ENCODE measurements around the gene C19orf81.

C19orf81 gene

DNA sequence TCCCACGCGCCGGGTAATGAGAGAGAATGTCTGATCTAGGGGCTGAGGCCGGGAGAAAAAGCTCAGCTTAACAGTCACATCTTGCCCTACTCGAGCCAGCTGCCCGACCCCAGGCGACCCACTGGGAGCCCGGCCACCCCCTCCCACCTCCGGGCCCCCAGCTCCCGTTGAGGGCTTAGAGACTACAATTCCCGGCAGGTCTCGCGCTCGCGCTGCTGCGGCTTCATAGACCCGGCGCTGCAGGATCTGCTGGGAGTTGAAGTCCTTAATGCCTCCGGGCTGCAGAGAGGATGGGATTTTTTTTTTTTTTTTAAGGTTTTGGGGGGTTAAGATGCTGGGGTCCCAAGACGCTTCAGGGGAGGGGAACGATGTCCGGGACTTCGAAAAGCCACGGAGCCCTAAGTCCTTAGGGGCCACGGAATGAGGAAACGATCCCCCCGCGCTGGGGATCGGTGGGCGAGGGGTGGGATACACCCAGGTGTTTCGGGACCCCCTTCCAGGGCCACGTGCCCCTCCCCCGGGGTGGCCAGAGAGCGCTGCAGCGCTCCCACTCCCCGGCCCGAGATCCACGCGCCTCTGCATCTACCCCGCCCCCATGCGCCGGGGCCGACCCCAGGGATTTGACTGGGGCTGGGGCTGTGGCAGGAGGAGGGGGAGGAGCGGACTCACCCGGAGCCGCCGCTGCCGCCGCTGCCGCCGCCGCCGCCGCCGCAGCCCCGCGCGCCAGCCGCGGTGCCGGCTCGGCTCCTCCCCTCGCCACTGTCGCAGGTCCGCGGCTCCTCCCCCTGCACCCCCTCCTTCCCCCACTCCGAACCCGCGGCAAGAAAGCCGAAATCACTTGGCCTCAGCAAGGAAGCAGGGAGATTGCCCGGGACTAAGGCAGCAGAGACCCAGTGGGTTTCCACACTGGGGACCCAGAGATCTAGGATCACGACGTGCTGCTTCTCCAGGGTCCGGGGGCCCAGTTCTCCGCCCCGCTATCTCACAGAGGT lies 9.8 kb upstream of the C19orf81 start, which contains the start of gene SYT3:
TSS of gene SYT3 (minus strand) at position 761 of the 992 bp plus-strand sequence. CDS start 2,470 bp downstream, outside the sequence.
- H3K27ac ChIP-seq (ENCODE audit: low read depth, low read length, poor library complexity, severe bottlenecking) = no peak within 1 kb of the TSS

GRCh38 chr19:50640368-50640767 lies 8.9 kb upstream of the C19orf81 start:
- Histone ChIP-seq H3K9me2 (ENCODE audit: low read depth, low read length) (no peaks in the 10 kb centered on the region), H3K9me3 (ENCODE audit: low read length) (no peaks in the 10 kb centered on the region), H3K4me1 (ENCODE audit: insufficient read depth, low read length, severe bottlenecking) (no peaks in the 10 kb centered on the region), H3K9ac (ENCODE audit: low read length) (no peak overlapping the region), H4K20me1 (ENCODE audit: insufficient read depth, low read length) (no peaks in the 10 kb centered on the region), H3K4me3 (ENCODE audit: low read depth, low read length, poor library complexity, severe bottlenecking) (no peak overlapping the region), H3K4me2 (ENCODE audit: low read length) (no peak overlapping the region), H3K27me3 (ENCODE audit: insufficient read depth, low read length) (no peaks in the 10 kb centered on the region; the same call in 1 of the 2 replicates), H3K79me2 (ENCODE audit: insufficient read depth, low read length) (no peaks in the 10 kb centered on the region), H2AFZ (ENCODE audit: low read length) (no peak overlapping the region), H3K27ac (ENCODE audit: low read depth, low read length, poor library complexity, severe bottlenecking) (no peak overlapping the region), H3K36me3 (ENCODE audit: insufficient read depth, low read length) (no peaks in the 10 kb centered on the region), H3F3A (ENCODE audit: insufficient read depth, low read length) (no peaks in the 10 kb centered on the region)
- TF ChIP-seq, protein P1, sequence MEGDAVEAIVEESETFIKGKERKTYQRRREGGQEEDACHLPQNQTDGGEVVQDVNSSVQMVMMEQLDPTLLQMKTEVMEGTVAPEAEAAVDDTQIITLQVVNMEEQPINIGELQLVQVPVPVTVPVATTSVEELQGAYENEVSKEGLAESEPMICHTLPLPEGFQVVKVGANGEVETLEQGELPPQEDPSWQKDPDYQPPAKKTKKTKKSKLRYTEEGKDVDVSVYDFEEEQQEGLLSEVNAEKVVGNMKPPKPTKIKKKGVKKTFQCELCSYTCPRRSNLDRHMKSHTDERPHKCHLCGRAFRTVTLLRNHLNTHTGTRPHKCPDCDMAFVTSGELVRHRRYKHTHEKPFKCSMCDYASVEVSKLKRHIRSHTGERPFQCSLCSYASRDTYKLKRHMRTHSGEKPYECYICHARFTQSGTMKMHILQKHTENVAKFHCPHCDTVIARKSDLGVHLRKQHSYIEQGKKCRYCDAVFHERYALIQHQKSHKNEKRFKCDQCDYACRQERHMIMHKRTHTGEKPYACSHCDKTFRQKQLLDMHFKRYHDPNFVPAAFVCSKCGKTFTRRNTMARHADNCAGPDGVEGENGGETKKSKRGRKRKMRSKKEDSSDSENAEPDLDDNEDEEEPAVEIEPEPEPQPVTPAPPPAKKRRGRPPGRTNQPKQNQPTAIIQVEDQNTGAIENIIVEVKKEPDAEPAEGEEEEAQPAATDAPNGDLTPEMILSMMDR (IDR thresholded peaks at IDR 0.05; ENCODE audit: low read length) = no peak
- no peak for TF ChIP-seq EZH2 (IDR thresholded peaks at IDR 0.05; ENCODE audit: borderline replicate concordance, low read length)

More for the DNA sequence above, 9.8 kb upstream of the C19orf81 start, which contains the start of gene SYT3:
- H3K79me2 ChIP-seq (ENCODE audit: insufficient read depth, low read length) = no peaks in the 10 kb centered on the region
- H2AFZ ChIP-seq (ENCODE audit: low read length) = no peak within 1 kb of the TSS
- H3F3A ChIP-seq (ENCODE audit: insufficient read depth, low read length) = no peaks in the 10 kb centered on the region
- TF ChIP-seq EZH2 (IDR thresholded peaks at IDR 0.05; ENCODE audit: borderline replicate concordance, low read length) = no peak
- TF ChIP-seq, protein P1 (IDR thresholded peaks at IDR 0.05; ENCODE audit: low read length) = no peak
- H3K4me2 ChIP-seq (ENCODE audit: low read length) = no peak within 1 kb of the TSS
- no peaks in the 10 kb centered on the region for H4K20me1 ChIP-seq (ENCODE audit: insufficient read depth, low read length)
- no peaks in the 10 kb centered on the region; the same call in 1 of the 2 replicates for H3K27me3 ChIP-seq (ENCODE audit: insufficient read depth, low read length)
- H3K4me3 ChIP-seq (ENCODE audit: low read depth, low read length, poor library complexity, severe bottlenecking) = no peak within 1 kb of the TSS
- H3K4me1 ChIP-seq (ENCODE audit: insufficient read depth, low read length, severe bottlenecking) = no peaks in the 10 kb centered on the region
- H3K9me3 ChIP-seq (ENCODE audit: low read length) = no peaks in the 10 kb centered on the region
- no peak within 1 kb of the TSS for H3K9ac ChIP-seq (ENCODE audit: low read length)
- no peaks in the 10 kb centered on the region for H3K9me2 ChIP-seq (ENCODE audit: low read depth, low read length)
- no peaks in the 10 kb centered on the region for H3K36me3 ChIP-seq (ENCODE audit: insufficient read depth, low read length)

- Histone ChIP-seq H3K4me2 (ENCODE audit: low read length) (no peak overlapping the region), H3K9ac (ENCODE audit: low read length) (no peak overlapping the region), H3K27ac (ENCODE audit: low read depth, low read length, poor library complexity, severe bottlenecking) (no peak overlapping the region), H4K20me1 (ENCODE audit: insufficient read depth, low read length) (no peaks in the 10 kb centered on the region), H3K27me3 (ENCODE audit: insufficient read depth, low read length) (no peaks in the 10 kb centered on the region; the same call in 1 of the 2 replicates), H2AFZ (ENCODE audit: low read length) (no peak overlapping the region), H3K4me1 (ENCODE audit: insufficient read depth, low read length, severe bottlenecking) (no peaks in the 10 kb centered on the region), H3K36me3 (ENCODE audit: insufficient read depth, low read length) (no peaks in the 10 kb centered on the region), H3K4me3 (ENCODE audit: low read depth, low read length, poor library complexity, severe bottlenecking) (no peak overlapping the region), H3K9me3 (ENCODE audit: low read length) (no peaks in the 10 kb centered on the region), H3K9me2 (ENCODE audit: low read depth, low read length) (no peaks in the 10 kb centered on the region), H3K79me2 (ENCODE audit: insufficient read depth, low read length) (no peaks in the 10 kb centered on the region), H3F3A (ENCODE audit: insufficient read depth, low read length) (no peaks in the 10 kb centered on the region)
- no peak for TF ChIP-seq EZH2 (IDR thresholded peaks at IDR 0.05; ENCODE audit: borderline replicate concordance, low read length)
- TF ChIP-seq, protein P1 (IDR thresholded peaks at IDR 0.05; ENCODE audit: low read length) = no peak
Measured at GRCh38 chr19:50644315-50644915, 4.8 kb upstream of the C19orf81 start.
